ENCODE measurements around the gene HID1. TPM values are rescaled to one million over a fixed set of nuclear protein-coding genes. Genes with fewer than 3 reads are reported as not detected.

Gene HID1
- total and polyA plus RNA-seq, 5 donors from 2014 or later = 1.4 to 5.6 (median 2.7) TPM

DNA sequence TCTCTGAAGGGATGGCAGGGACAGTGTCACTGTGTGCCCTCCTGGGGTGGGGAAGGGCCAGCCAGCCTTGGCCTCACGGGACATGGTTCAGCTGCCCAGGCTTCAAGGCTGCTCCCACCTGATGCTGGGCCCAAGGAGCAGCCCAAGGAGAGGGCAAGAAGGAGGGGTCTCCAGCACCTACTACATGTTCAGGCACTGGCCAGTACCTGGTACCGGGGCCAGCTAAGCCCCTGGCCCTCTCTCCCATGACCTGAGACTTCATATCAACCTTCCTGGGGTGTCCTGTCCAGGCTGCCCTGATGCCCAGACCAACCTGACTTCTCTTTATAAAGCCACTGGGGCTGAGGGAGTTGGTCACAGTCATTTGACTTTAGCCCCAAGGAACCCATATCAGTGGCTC, 50.8 kb downstream of the HID1 start:
- no peak overlapping the region for H3K27ac ChIP-seq (ENCODE audit: insufficient read depth, low read length, poor library complexity, severe bottlenecking)
- H3K36me3 Mint-ChIP-seq = no peaks in the 10 kb centered on the region
- ATAC-seq (ENCODE audit: low read depth in 2 of 2) = no peak
- no peaks in the 10 kb centered on the region for H3K9me3 ChIP-seq (ENCODE audit: control insufficient read depth in 2 of 2, low read length in 2 of 2)
- DNase-seq = no peak
- H3K4me3 Mint-ChIP-seq = no peak overlapping the region
- H3K36me3 ChIP-seq (ENCODE audit: control insufficient read depth, insufficient read depth, low read length) = no peaks in the 10 kb centered on the region
- H3K4me1 Mint-ChIP-seq = peaks cover 0 to 22% (median 0%) of the 10 kb centered on the region in 4 donors
- peaks cover 19% of the 10 kb centered on the region for H3K4me1 ChIP-seq (ENCODE audit: control insufficient read depth, insufficient read depth, low read length, poor library complexity, severe bottlenecking)
- peaks cover 6% of the 10 kb centered on the region for H3K27me3 ChIP-seq (ENCODE audit: control insufficient read depth, insufficient read depth, low read length)
- H3K9me3 Mint-ChIP-seq = peaks cover 0 to 1% (median 0%) of the 10 kb centered on the region in 7 donors
- H3K27ac Mint-ChIP-seq = no peak overlapping the region
- no peak overlapping the region for H3K4me3 ChIP-seq (ENCODE audit: low read depth, low read length)
- peaks cover 62% of the 10 kb centered on the region for H3K27me3 Mint-ChIP-seq

GRCh38 chr17:74921026-74921681, 51.4 kb downstream of the HID1 start:
- H3K27ac ChIP-seq (ENCODE audit: insufficient read depth, low read length, poor library complexity, severe bottlenecking) = no peak overlapping the region
- ATAC-seq (ENCODE audit: low read depth in 2 of 2) (no peak), DNase-seq (no peak)
- Mint-ChIP-seq H3K9me3 (peaks cover 0 to 1% (median 0%) of the 10 kb centered on the region in 7 donors), H3K4me1 (peaks cover 0 to 22% (median 0%) of the 10 kb centered on the region in 4 donors), H3K36me3 (no peaks in the 10 kb centered on the region), H3K27ac (no peak overlapping the region), H3K4me3 (peak overlapping the region in 1 of 4 donors; percentile 54), H3K27me3 (peaks cover 56% of the 10 kb centered on the region)
- no peaks in the 10 kb centered on the region for H3K9me3 ChIP-seq (ENCODE audit: control insufficient read depth in 2 of 2, low read length in 2 of 2)
- H3K4me1 ChIP-seq (ENCODE audit: control insufficient read depth, insufficient read depth, low read length, poor library complexity, severe bottlenecking) = peaks cover 19% of the 10 kb centered on the region
- H3K36me3 ChIP-seq (ENCODE audit: control insufficient read depth, insufficient read depth, low read length) = no peaks in the 10 kb centered on the region
- H3K27me3 ChIP-seq (ENCODE audit: control insufficient read depth, insufficient read depth, low read length) = peaks cover 6% of the 10 kb centered on the region
- H3K4me3 ChIP-seq (ENCODE audit: low read depth, low read length) = no peak overlapping the region

GRCh38 chr17:74920642-74921025, 51.9 kb downstream of the HID1 start:
- peaks cover 0 to 22% (median 0%) of the 10 kb centered on the region in 4 donors for H3K4me1 Mint-ChIP-seq
- peak overlapping the region in 1 of 4 donors; percentile 54 for H3K4me3 Mint-ChIP-seq
- peaks cover 3% of the 10 kb centered on the region for H3K27me3 ChIP-seq (ENCODE audit: control insufficient read depth, insufficient read depth, low read length)
- no peaks in the 10 kb centered on the region for H3K36me3 ChIP-seq (ENCODE audit: control insufficient read depth, insufficient read depth, low read length)
- no peak overlapping the region for H3K27ac Mint-ChIP-seq
- H3K27ac ChIP-seq (ENCODE audit: insufficient read depth, low read length, poor library complexity, severe bottlenecking) = no peak overlapping the region
- H3K9me3 Mint-ChIP-seq = peaks cover 0 to 1% (median 0%) of the 10 kb centered on the region in 7 donors
- ATAC-seq (ENCODE audit: low read depth in 2 of 2) (no peak), DNase-seq (no peak)
- H3K9me3 ChIP-seq (ENCODE audit: control insufficient read depth in 2 of 2, low read length in 2 of 2) = no peaks in the 10 kb centered on the region
- H3K4me3 ChIP-seq (ENCODE audit: low read depth, low read length) = no peak overlapping the region
- no peaks in the 10 kb centered on the region for H3K36me3 Mint-ChIP-seq
- H3K4me1 ChIP-seq (ENCODE audit: control insufficient read depth, insufficient read depth, low read length, poor library complexity, severe bottlenecking) = peaks cover 19% of the 10 kb centered on the region
- H3K27me3 Mint-ChIP-seq = peaks cover 51% of the 10 kb centered on the region

GRCh38 chr17:74920306-74920620, 52.3 kb downstream of the HID1 start:
- Mint-ChIP-seq H3K27me3 (peaks cover 47% of the 10 kb centered on the region), H3K9me3 (peaks cover 0 to 1% (median 0%) of the 10 kb centered on the region in 7 donors), H3K4me1 (peaks cover 0 to 22% (median 0%) of the 10 kb centered on the region in 4 donors), H3K36me3 (no peaks in the 10 kb centered on the region), H3K4me3 (no peak overlapping the region), H3K27ac (no peak overlapping the region)
- no peak overlapping the region for H3K27ac ChIP-seq (ENCODE audit: insufficient read depth, low read length, poor library complexity, severe bottlenecking)
- H3K4me1 ChIP-seq (ENCODE audit: control insufficient read depth, insufficient read depth, low read length, poor library complexity, severe bottlenecking) = peaks cover 19% of the 10 kb centered on the region
- no peak for DNase-seq
- H3K9me3 ChIP-seq (ENCODE audit: control insufficient read depth in 2 of 2, low read length in 2 of 2) = no peaks in the 10 kb centered on the region
- no peaks in the 10 kb centered on the region for H3K36me3 ChIP-seq (ENCODE audit: control insufficient read depth, insufficient read depth, low read length)
- peaks cover 2% of the 10 kb centered on the region for H3K27me3 ChIP-seq (ENCODE audit: control insufficient read depth, insufficient read depth, low read length)
- no peak for ATAC-seq (ENCODE audit: low read depth in 2 of 2)
- H3K4me3 ChIP-seq (ENCODE audit: low read depth, low read length) = no peak overlapping the region

GRCh38 chr17:74919440-74920305, 52.9 kb downstream of the HID1 start:
- ATAC-seq (ENCODE audit: low read depth in 2 of 2) (no peak), DNase-seq (peak in 1 of 3 donors; percentile 14)
- Histone ChIP-seq H3K27ac (ENCODE audit: insufficient read depth, low read length, poor library complexity, severe bottlenecking) (no peak overlapping the region), H3K4me3 (ENCODE audit: low read depth, low read length) (no peak overlapping the region), H3K36me3 (ENCODE audit: control insufficient read depth, insufficient read depth, low read length) (no peaks in the 10 kb centered on the region), H3K27me3 (ENCODE audit: control insufficient read depth, insufficient read depth, low read length) (peaks cover 2% of the 10 kb centered on the region), H3K9me3 (ENCODE audit: control insufficient read depth in 2 of 2, low read length in 2 of 2) (no peaks in the 10 kb centered on the region), H3K4me1 (ENCODE audit: control insufficient read depth, insufficient read depth, low read length, poor library complexity, severe bottlenecking) (peaks cover 19% of the 10 kb centered on the region)
- H3K4me1 Mint-ChIP-seq = peaks cover 0 to 16% (median 0%) of the 10 kb centered on the region in 4 donors
- no peak overlapping the region for H3K27ac Mint-ChIP-seq
- no peaks in the 10 kb centered on the region for H3K36me3 Mint-ChIP-seq
- no peak overlapping the region for H3K4me3 Mint-ChIP-seq
- peaks cover 0 to 1% (median 0%) of the 10 kb centered on the region in 7 donors for H3K9me3 Mint-ChIP-seq
- H3K27me3 Mint-ChIP-seq = peaks cover 42% of the 10 kb centered on the region

DNA sequence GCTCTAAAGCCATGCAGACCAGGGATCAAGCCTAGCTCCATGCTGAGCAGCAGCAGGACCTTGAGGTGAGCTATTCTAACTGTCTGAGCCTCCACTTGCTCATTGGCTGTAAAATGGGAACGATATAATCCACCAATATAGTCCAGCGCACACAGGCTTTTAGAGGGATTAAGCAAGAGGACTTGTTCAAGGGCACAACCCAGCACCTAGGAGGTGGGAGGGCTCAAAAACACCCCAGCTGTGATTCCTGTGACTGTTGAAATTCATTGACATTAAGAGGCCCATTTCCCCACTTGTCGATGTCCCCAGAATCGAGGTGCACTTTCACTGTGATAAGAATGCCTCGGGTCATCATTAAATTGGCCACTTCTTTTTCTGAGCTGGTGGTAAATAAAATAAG, 53.7 kb downstream of the HID1 start:
- Histone ChIP-seq H3K27ac (ENCODE audit: insufficient read depth, low read length, poor library complexity, severe bottlenecking) (no peak overlapping the region), H3K4me1 (ENCODE audit: control insufficient read depth, insufficient read depth, low read length, poor library complexity, severe bottlenecking) (peaks cover 12% of the 10 kb centered on the region), H3K4me3 (ENCODE audit: low read depth, low read length) (no peak overlapping the region), H3K27me3 (ENCODE audit: control insufficient read depth, insufficient read depth, low read length) (no peaks in the 10 kb centered on the region), H3K9me3 (ENCODE audit: control insufficient read depth in 2 of 2, low read length in 2 of 2) (no peaks in the 10 kb centered on the region), H3K36me3 (ENCODE audit: control insufficient read depth, insufficient read depth, low read length) (no peaks in the 10 kb centered on the region)
- DNase-seq (no peak), ATAC-seq (ENCODE audit: low read depth in 2 of 2) (no peak)
- Mint-ChIP-seq H3K9me3 (peaks cover 0 to 1% (median 0%) of the 10 kb centered on the region in 7 donors), H3K27me3 (peaks cover 35% of the 10 kb centered on the region), H3K27ac (no peak overlapping the region), H3K4me1 (peaks cover 0 to 12% (median 0%) of the 10 kb centered on the region in 4 donors), H3K36me3 (no peaks in the 10 kb centered on the region), H3K4me3 (no peak overlapping the region)

GRCh38 chr17:74917430-74917829, 55.1 kb downstream of the HID1 start:
- H3K4me1 Mint-ChIP-seq = peaks cover 0 to 5% (median 0%) of the 10 kb centered on the region in 4 donors
- no peak for ATAC-seq (ENCODE audit: low read depth in 2 of 2)
- no peaks in the 10 kb centered on the region for H3K36me3 ChIP-seq (ENCODE audit: control insufficient read depth, insufficient read depth, low read length)
- H3K4me3 Mint-ChIP-seq = no peak overlapping the region
- H3K9me3 Mint-ChIP-seq = peaks cover 0 to 1% (median 0%) of the 10 kb centered on the region in 7 donors
- H3K4me3 ChIP-seq (ENCODE audit: low read depth, low read length) = no peak overlapping the region
- H3K27ac ChIP-seq (ENCODE audit: insufficient read depth, low read length, poor library complexity, severe bottlenecking) = no peak overlapping the region
- H3K27me3 ChIP-seq (ENCODE audit: control insufficient read depth, insufficient read depth, low read length) = no peaks in the 10 kb centered on the region
- peaks cover 25% of the 10 kb centered on the region for H3K27me3 Mint-ChIP-seq
- H3K4me1 ChIP-seq (ENCODE audit: control insufficient read depth, insufficient read depth, low read length, poor library complexity, severe bottlenecking) = no peaks in the 10 kb centered on the region
- no peaks in the 10 kb centered on the region for H3K9me3 ChIP-seq (ENCODE audit: control insufficient read depth in 2 of 2, low read length in 2 of 2)
- DNase-seq = no peak
- no peaks in the 10 kb centered on the region for H3K36me3 Mint-ChIP-seq
- H3K27ac Mint-ChIP-seq = no peak overlapping the region

Measured in CD4-positive, CD25-positive, alpha-beta regulatory T cell (primary cell).